Naive thymus-derived CD4-positive, alpha-beta T cell (primary cell): ENCODE data around the gene PLEKHM3. TPM values are rescaled to one million over a fixed set of nuclear protein-coding genes. Genes with fewer than 3 reads are reported as not detected.

Experiments
- ATAC-seq: fragments of 150-1000 bp; cut with Tn5 transposase; 2 replicates; pipeline ENCODE4 v1.10.0; 2021; ENCODE audit warnings: mild to moderate bottlenecking, moderate library complexity
- CTCF ChIA-PET: fragments of 350-600 bp; sonication (Branson Sonifier 250); formaldehyde crosslinking; loops from one replicate; lab custom pipeline; 2021; ENCODE audit warnings: antibody characterized with exemption; lab: Charles Lee
- POLR2A ChIA-PET: fragments of 350-600 bp; sonication (Branson Sonifier 250); formaldehyde crosslinking; loops from one replicate; lab custom pipeline; 2021; ENCODE audit warnings: antibody characterized with exemption, inconsistent platforms; lab: Charles Lee
- DNase-seq, 9 donors: peaks; one replicate each; pipeline versions ENCODE4 v3.0.0 to v3.0.0-alpha.2; 2020 to 2022; ENCODE audit warnings: mixed read lengths in 1 of 9
- H3K27ac ChIP-seq: one replicate; pipeline ENCODE4 v1.7.0; 2013; ENCODE audit warnings: mild to moderate bottlenecking, low read depth, low read length, moderate library complexity
- H3K27me3 ChIP-seq, 2 donors: one replicate each; pipeline ENCODE4 v1.7.0; 2013; ENCODE audit warnings: low read length in 2 of 2, mild to moderate bottlenecking in 2 of 2, moderate library complexity in 2 of 2; ENCODE audit not compliant: control insufficient read depth in 2 of 2, insufficient read depth in 2 of 2
- H3K36me3 ChIP-seq, 3 experiments: 1 replicate in 2 of 3; 2 replicates in 1 of 3; pipeline ENCODE4 v1.7.0; 2013; ENCODE audit warnings: low read length in 3 of 3, mild to moderate bottlenecking in 3 of 3, moderate library complexity in 1 of 3; ENCODE audit not compliant: insufficient read depth in 3 of 3, control insufficient read depth in 2 of 3
- H3K4me1 ChIP-seq, 2 donors: one replicate each; pipeline ENCODE4 v1.7.0; 2013; ENCODE audit warnings: low read length in 2 of 2, mild to moderate bottlenecking in 2 of 2, moderate library complexity in 1 of 2; ENCODE audit not compliant: control insufficient read depth in 2 of 2, insufficient read depth in 2 of 2
- H3K4me3 ChIP-seq: 2 replicates; pipeline ENCODE4 v1.7.0; 2013; ENCODE audit warnings: mild to moderate bottlenecking, low read length
- H3K9me3 ChIP-seq, 3 experiments: 1 replicate in 2 of 3; 2 replicates in 1 of 3; pipeline ENCODE4 v1.7.0; 2013; ENCODE audit warnings: low read length in 3 of 3; ENCODE audit not compliant: control insufficient read depth in 2 of 3
- H3K27ac Mint-ChIP-seq, 9 donors: one replicate each; pipeline ENCODE4 v1.8.0; 2020 to 2022; ENCODE audit warnings: mixed read lengths in 9 of 9, mild to moderate bottlenecking in 8 of 9, moderate library complexity in 5 of 9, inconsistent platforms in 2 of 9
- H3K27me3 Mint-ChIP-seq, 5 donors: one replicate each; pipeline ENCODE4 v1.8.0; 2021 to 2022; ENCODE audit warnings: mixed read lengths in 5 of 5, mild to moderate bottlenecking in 1 of 5
- H3K36me3 Mint-ChIP-seq, 5 donors: one replicate each; pipeline ENCODE4 v1.8.0; 2020 to 2022; ENCODE audit warnings: mixed read lengths in 5 of 5, mild to moderate bottlenecking in 3 of 5, inconsistent platforms in 1 of 5
- H3K4me1 Mint-ChIP-seq, 7 donors: one replicate each; pipeline ENCODE4 v1.8.0; 2020 to 2022; ENCODE audit warnings: mixed read lengths in 7 of 7, mild to moderate bottlenecking in 3 of 7, inconsistent platforms in 1 of 7
- H3K4me3 Mint-ChIP-seq, 10 donors: one replicate each; pipeline ENCODE4 v1.8.0; 2020 to 2022; ENCODE audit warnings: mild to moderate bottlenecking in 10 of 10, mixed read lengths in 10 of 10, moderate library complexity in 6 of 10, inconsistent platforms in 2 of 10
- H3K9me3 Mint-ChIP-seq, 11 donors: one replicate each; pipeline ENCODE4 v1.8.0; 2020 to 2022; ENCODE audit warnings: mixed read lengths in 11 of 11, mild to moderate bottlenecking in 4 of 11, inconsistent platforms in 1 of 11, moderate library complexity in 1 of 11
- intact Hi-C, 2 donors: fragments of 100-400 bp; cut with micrococcal nuclease; formaldehyde crosslinking; loops; one replicate each; pipeline ENCODE4 v1.15.1; 2023
- polyA plus RNA-seq, 2 donors: library from polyadenylated mRNA; unstranded; fragments of 300-500 nt; fragmentation: Illumina TruSeq; gene quantifications; one replicate each; pipeline ENCODE4 v1.2.3, GENCODE V29; 2021
- total RNA-seq, 6 experiments: library from RNA in 5 of 6; stranded (reverse) in 5 of 6; gene quantifications; 1 replicate in 5 of 6; 2 replicates in 1 of 6; pipeline ENCODE4 v1.2.3 and lab custom pipeline; 2021 to 2026

Gene PLEKHM3
- total and polyA plus RNA-seq, 7 experiments from 2014 or later, result 3.8 to 19.4 (median 13.8) TPM

DNA sequence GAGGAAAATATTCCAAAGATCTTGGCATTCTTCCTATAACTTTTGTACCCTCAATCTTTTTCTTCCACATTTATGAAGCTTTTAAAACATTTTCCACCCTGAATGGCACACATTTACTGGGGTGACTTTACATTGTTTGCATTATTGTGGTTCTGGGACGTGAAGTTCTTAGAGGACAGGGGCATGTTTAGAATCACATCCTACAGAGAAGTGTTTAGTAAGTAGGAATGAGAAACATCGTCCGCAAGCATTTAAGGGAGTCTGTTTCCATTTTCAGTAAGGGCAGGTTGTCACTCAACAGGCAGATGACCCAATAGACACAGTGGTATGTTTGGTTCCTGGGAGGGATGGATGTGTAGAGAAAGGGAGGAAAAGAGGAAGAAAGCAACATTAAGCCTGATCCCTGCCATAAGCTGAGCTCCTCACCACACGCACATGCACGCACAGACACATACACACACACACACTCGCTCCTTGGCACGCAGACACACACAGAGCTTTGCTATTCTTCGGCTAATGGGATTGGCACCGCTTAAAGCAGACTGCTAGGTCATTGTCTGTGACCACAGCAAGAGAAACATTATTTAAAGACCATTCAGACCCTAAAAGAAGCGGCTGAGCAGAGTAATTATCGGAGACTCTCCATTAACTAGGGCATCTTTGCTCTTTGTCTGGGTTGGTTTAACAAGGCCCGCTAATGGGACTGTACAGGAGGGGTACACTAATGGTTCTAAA is 14.2 kb upstream of the PLEKHM3 start:
- H3K36me3 ChIP-seq, result no peaks in the 10 kb centered on the region
- H3K4me3 ChIP-seq, result no peak overlapping the region
- H3K4me1 ChIP-seq, result no peaks in the 10 kb centered on the region
- no peak overlapping the region for H3K4me3 Mint-ChIP-seq
- no peak overlapping the region for H3K27ac Mint-ChIP-seq
- intact Hi-C loops, result loop anchor here (1.0 to 10.0 kb wide), 7 partner anchors 293 to 1346 kb away; no protein-coding TSS in a partner anchor
- POLR2A ChIA-PET, result no interaction called here
- no peaks in the 10 kb centered on the region for H3K36me3 Mint-ChIP-seq
- CTCF ChIA-PET, result interaction anchor here (0.9 to 2.7 kb wide), 7 partner anchors 9 to 294 kb away, joined by 3 to 16 read pairs (median 5); no protein-coding TSS in a partner anchor
- ATAC-seq (no peak), DNase-seq (no peak)
- H3K27me3 Mint-ChIP-seq, result peaks cover 0 to 10% (median 5%) of the 10 kb centered on the region in 5 donors
- H3K9me3 Mint-ChIP-seq, result peaks cover 0 to 2% (median 0%) of the 10 kb centered on the region in 11 donors
- no peak overlapping the region for H3K27ac ChIP-seq
- no peaks in the 10 kb centered on the region for H3K4me1 Mint-ChIP-seq
- no peaks in the 10 kb centered on the region for H3K9me3 ChIP-seq
- no peaks in the 10 kb centered on the region for H3K27me3 ChIP-seq

DNA sequence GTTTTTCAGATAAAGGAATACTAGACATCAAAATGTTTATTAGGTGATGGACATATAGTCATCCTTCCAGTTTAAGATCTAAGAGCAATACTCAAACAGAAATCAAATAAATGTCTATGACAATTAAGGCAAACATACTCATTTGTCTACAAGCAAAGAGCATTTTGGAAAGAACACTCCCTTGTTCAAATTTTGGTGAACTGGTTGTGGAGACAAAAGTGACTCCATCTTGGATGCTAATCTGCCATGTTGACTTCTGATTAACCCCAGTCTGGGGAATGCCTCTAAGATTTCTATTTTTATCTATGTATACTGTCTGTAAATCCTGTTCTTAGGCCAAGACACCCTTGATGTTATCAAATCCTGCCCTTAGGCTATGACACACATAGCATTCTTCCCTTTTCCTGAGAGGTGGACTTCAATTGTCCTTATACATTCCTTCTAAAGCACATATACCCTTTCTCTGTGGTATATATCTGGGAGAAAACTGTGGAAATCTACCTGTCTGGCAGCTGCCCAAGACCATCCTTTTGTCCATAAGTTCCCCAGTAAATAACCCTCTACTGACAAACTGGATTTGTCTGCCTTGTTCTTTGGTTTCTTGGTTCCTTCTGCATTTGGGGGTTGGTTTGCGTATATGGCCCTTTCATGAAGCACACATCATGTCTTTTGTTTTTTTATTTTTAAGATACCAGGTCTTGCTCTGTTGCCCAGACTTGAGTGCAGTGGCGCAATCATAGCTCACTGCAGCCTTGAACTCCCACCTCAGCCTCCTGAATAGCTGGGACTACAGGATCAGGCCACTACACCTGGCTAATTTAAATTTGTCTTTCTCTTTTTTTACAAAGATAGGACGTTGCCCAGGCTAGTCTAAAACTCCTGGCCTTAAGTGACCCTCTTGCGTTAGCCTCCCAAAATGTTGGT is 12.5 kb upstream of the PLEKHM3 start:
- Mint-ChIP-seq H3K9me3 (peaks cover 0 to 2% (median 0%) of the 10 kb centered on the region in 11 donors), H3K4me3 (no peak overlapping the region), H3K4me1 (peaks cover 0 to 2% (median 0%) of the 10 kb centered on the region in 7 donors), H3K27ac (no peak overlapping the region), H3K27me3 (peaks cover 0 to 6% (median 0%) of the 10 kb centered on the region in 5 donors), H3K36me3 (no peaks in the 10 kb centered on the region)
- H3K27me3 ChIP-seq, result no peaks in the 10 kb centered on the region
- no peaks in the 10 kb centered on the region for H3K4me1 ChIP-seq
- POLR2A ChIA-PET, result no interaction called here
- DNase-seq (no peak), ATAC-seq (no peak)
- no peaks in the 10 kb centered on the region for H3K36me3 ChIP-seq
- no peak overlapping the region for H3K27ac ChIP-seq
- no peak overlapping the region for H3K4me3 ChIP-seq
- intact Hi-C loops, result no loop called here
- CTCF ChIA-PET, result interaction anchor here (1.2 kb wide), 1 partner anchor 292 kb away, joined by 3 read pairs; no protein-coding TSS in a partner anchor
- no peaks in the 10 kb centered on the region for H3K9me3 ChIP-seq

- H3K4me1 ChIP-seq, result no peaks in the 10 kb centered on the region
- no peaks in the 10 kb centered on the region for H3K36me3 ChIP-seq
- H3K4me3 Mint-ChIP-seq, result no peak overlapping the region
- H3K36me3 Mint-ChIP-seq, result no peaks in the 10 kb centered on the region
- no peaks in the 10 kb centered on the region for H3K27me3 ChIP-seq
- POLR2A ChIA-PET, result no interaction called here
- intact Hi-C loops, result no loop called here
- H3K9me3 Mint-ChIP-seq, result peaks cover 0 to 2% (median 0%) of the 10 kb centered on the region in 11 donors
- DNase-seq (no peak), ATAC-seq (no peak)
- H3K4me1 Mint-ChIP-seq, result peaks cover 0 to 2% (median 0%) of the 10 kb centered on the region in 7 donors
- H3K4me3 ChIP-seq, result no peak overlapping the region
- H3K27me3 Mint-ChIP-seq, result peaks cover 0 to 15% (median 0%) of the 10 kb centered on the region in 5 donors
- H3K9me3 ChIP-seq, result no peaks in the 10 kb centered on the region
- CTCF ChIA-PET, result no interaction called here
- no peak overlapping the region for H3K27ac Mint-ChIP-seq
- H3K27ac ChIP-seq, result no peak overlapping the region
Observed at GRCh38 chr2:208036357-208036756, 11.0 kb upstream of the PLEKHM3 start.

- DNase-seq, result no peak
- no peak for ATAC-seq
- no peak overlapping the region for H3K4me3 Mint-ChIP-seq
- H3K36me3 Mint-ChIP-seq, result no peaks in the 10 kb centered on the region
- no peak overlapping the region for H3K4me3 ChIP-seq
- H3K9me3 Mint-ChIP-seq, result peaks cover 0 to 2% (median 0%) of the 10 kb centered on the region in 11 donors
- peaks cover 0 to 2% (median 0%) of the 10 kb centered on the region in 7 donors for H3K4me1 Mint-ChIP-seq
- POLR2A ChIA-PET, result interaction anchor here (0.6 kb wide), 1 partner anchor 10 kb away, joined by 3 read pairs; the partner anchor contains the start of gene PLEKHM3
- CTCF ChIA-PET, result interaction anchor here (0.8 kb wide), 1 partner anchor 408 kb away, joined by 4 read pairs; no protein-coding TSS in a partner anchor
- peaks cover 0 to 19% (median 0%) of the 10 kb centered on the region in 5 donors for H3K27me3 Mint-ChIP-seq
- no peak overlapping the region for H3K27ac Mint-ChIP-seq
- H3K27me3 ChIP-seq, result no peaks in the 10 kb centered on the region
- no peaks in the 10 kb centered on the region for H3K9me3 ChIP-seq
- intact Hi-C loops, result loop anchor here (1.0 to 5.0 kb wide), 3 partner anchors 267 to 342 kb away; partner anchors contain the start of gene FZD5 (in 1 of the 2)
- no peak overlapping the region for H3K27ac ChIP-seq
- H3K4me1 ChIP-seq, result no peaks in the 10 kb centered on the region
- no peaks in the 10 kb centered on the region for H3K36me3 ChIP-seq
Observed at GRCh38 chr2:208034503-208035140, 9.3 kb upstream of the PLEKHM3 start.

GRCh38 chr2:208033701-208034502 is 8.6 kb upstream of the PLEKHM3 start:
- no peaks in the 10 kb centered on the region for H3K4me1 ChIP-seq
- DNase-seq (peak in 5 of 9 donors; percentile 12 to 32 (median 16)), ATAC-seq (peak; percentile 53)
- H3K36me3 ChIP-seq, result no peaks in the 10 kb centered on the region
- CTCF ChIA-PET, result interaction anchor here (0.8 to 1.3 kb wide), 2 partner anchors 288 to 524 kb away, joined by 3 to 4 read pairs; no protein-coding TSS in a partner anchor
- POLR2A ChIA-PET, result no interaction called here
- peaks cover 0 to 2% (median 0%) of the 10 kb centered on the region in 7 donors for H3K4me1 Mint-ChIP-seq
- H3K9me3 ChIP-seq, result no peaks in the 10 kb centered on the region
- no peak overlapping the region for H3K4me3 Mint-ChIP-seq
- H3K4me3 ChIP-seq, result no peak overlapping the region
- no peaks in the 10 kb centered on the region for H3K27me3 ChIP-seq
- peaks cover 0 to 17% (median 0%) of the 10 kb centered on the region in 5 donors for H3K27me3 Mint-ChIP-seq
- H3K36me3 Mint-ChIP-seq, result no peaks in the 10 kb centered on the region
- no peaks in the 10 kb centered on the region for H3K9me3 Mint-ChIP-seq
- H3K27ac Mint-ChIP-seq, result no peak overlapping the region
- intact Hi-C loops, result loop anchor here (1.0 to 5.0 kb wide), 3 partner anchors 267 to 342 kb away; partner anchors contain the start of gene FZD5 (in 1 of the 2)
- H3K27ac ChIP-seq, result no peak overlapping the region
